Fibroblast of lung (primary cell): Measurements from ENCODE around the gene PRSS22. TPM values are rescaled to one million over a fixed set of nuclear protein-coding genes. Genes with fewer than 3 reads are reported as not detected.

ENCODE experiments used
- DNase-seq, 2 donors: peaks; one replicate each; pipeline versions ENCODE4 v3.0.0 to v3.0.0-alpha.2; 2010; ENCODE audit warnings: low read depth in 2 of 2
- H2AFZ ChIP-seq: 2 replicates; pipeline ENCODE4 v1.5.1; 2012; ENCODE audit warnings: low read length, control low read depth, inconsistent platforms
- H3K27ac ChIP-seq: 2 replicates; pipeline ENCODE4 v1.5.1; 2011; ENCODE audit warnings: low read length, control low read depth; ENCODE audit not compliant: insufficient read depth
- H3K27me3 ChIP-seq: 2 replicates; pipeline ENCODE4 v1.5.1; 2011; ENCODE audit warnings: mild to moderate bottlenecking, low read length; ENCODE audit not compliant: control insufficient read depth, insufficient read depth
- H3K36me3 ChIP-seq: 2 replicates; pipeline ENCODE4 v1.5.1; 2011; ENCODE audit warnings: low read length; ENCODE audit not compliant: control insufficient read depth, insufficient read depth
- H3K4me1 ChIP-seq: 2 replicates; pipeline ENCODE4 v1.5.1; 2011; ENCODE audit warnings: low read length; ENCODE audit not compliant: control insufficient read depth, insufficient read depth; ENCODE audit errors: extremely low read depth
- H3K4me2 ChIP-seq: 2 replicates; pipeline ENCODE4 v1.5.1; 2011; ENCODE audit warnings: low read length, control low read depth; ENCODE audit not compliant: insufficient read depth; ENCODE audit errors: extremely low read depth
- H3K4me3 ChIP-seq, 4 experiments: fragments of 200-600 bp in 1 of 4; sonication (generic) in 1 of 4; replicated peaks in 1 of 4; 2 replicates each; pipeline ENCODE4 v1.5.1; 2011 to 2016; ENCODE audit warnings: low read length in 4 of 4, low read depth in 3 of 4, mild to moderate bottlenecking in 3 of 4, control low read depth in 2 of 4, inconsistent platforms in 1 of 4, mixed read lengths in 1 of 4; ENCODE audit not compliant: insufficient read depth in 1 of 4; ENCODE audit errors: control extremely low read depth in 1 of 4
- H3K79me2 ChIP-seq: 2 replicates; pipeline ENCODE4 v1.5.1; 2012; ENCODE audit warnings: mild to moderate bottlenecking, low read length, inconsistent platforms; ENCODE audit not compliant: control insufficient read depth, insufficient read depth
- H3K9ac ChIP-seq: 2 replicates; pipeline ENCODE4 v1.5.1; 2011; ENCODE audit warnings: mild to moderate bottlenecking, low read length, control low read depth; ENCODE audit not compliant: insufficient read depth
- H3K9me3 ChIP-seq: 2 replicates; pipeline ENCODE4 v1.5.1; 2012; ENCODE audit warnings: low read depth, low read length; ENCODE audit not compliant: control insufficient read depth, insufficient read depth
- H4K20me1 ChIP-seq: 2 replicates; pipeline ENCODE4 v1.5.1; 2011; ENCODE audit warnings: low read length; ENCODE audit not compliant: control insufficient read depth, insufficient read depth; ENCODE audit errors: extremely low read depth
- EZH2 ChIP-seq: IDR thresholded peaks from 2 replicates; pipeline ENCODE4 v1.5.1; 2012; ENCODE audit warnings: low read length, control low read depth, mild to moderate bottlenecking; ENCODE audit errors: missing control alignments
- polyA plus RNA-seq, 2 donors: library from polyadenylated mRNA; depleted of rRNA in 1 of 2; stranded (reverse) in 1 of 2; unstranded in 1 of 2; fragments of >200 nt; gene quantifications; 2 replicates each; pipeline ENCODE4 v1.2.1, GENCODE V29; 2011 to 2012; ENCODE audit warnings: missing spikeins in 1 of 2
- total RNA-seq: library from RNA; depleted of rRNA; stranded (reverse); fragments of >200 nt; gene quantifications from 2 replicates; pipeline ENCODE4 v1.2.1, GENCODE V29; 2014
- TF ChIP-seq, protein P1 (sequence below), 2 donors: IDR thresholded peaks in 1 of 2; conservative IDR thresholded peaks in 1 of 2; 1 replicate in 1 of 2; 2 replicates in 1 of 2; pipeline ENCODE4 v1.5.1; 2011 to 2012; ENCODE audit warnings: low read length in 2 of 2, control low read depth in 1 of 2, inconsistent platforms in 1 of 2, low read depth in 1 of 2, mild to moderate bottlenecking in 1 of 2

Gene PRSS22
- total and polyA plus RNA-seq, 2 donors (not counting 1 experiment from before 2014, with no cell fraction given) = 0.17 TPM; not detected in 1

DNA sequence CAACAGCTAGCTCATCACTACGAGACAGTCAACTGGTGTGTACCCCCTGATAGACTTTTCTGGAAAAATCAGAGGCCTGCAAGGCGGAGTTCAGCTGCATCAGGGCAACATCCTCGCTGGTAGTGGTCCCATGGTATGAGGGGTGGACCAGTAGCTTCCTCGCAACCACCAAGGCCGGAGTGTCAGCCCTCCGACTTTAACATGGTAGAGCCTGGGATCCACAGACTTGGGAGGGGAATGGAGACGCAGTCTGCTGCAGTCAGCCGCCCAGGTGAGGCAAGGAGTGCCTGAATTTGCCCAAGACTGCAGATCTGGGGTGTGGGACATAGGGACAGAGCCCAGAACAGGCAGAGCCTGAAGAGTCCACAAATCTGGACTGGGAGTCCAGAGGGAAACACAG, 14.4 kb downstream of the PRSS22 start:
- TF ChIP-seq, protein P1, sequence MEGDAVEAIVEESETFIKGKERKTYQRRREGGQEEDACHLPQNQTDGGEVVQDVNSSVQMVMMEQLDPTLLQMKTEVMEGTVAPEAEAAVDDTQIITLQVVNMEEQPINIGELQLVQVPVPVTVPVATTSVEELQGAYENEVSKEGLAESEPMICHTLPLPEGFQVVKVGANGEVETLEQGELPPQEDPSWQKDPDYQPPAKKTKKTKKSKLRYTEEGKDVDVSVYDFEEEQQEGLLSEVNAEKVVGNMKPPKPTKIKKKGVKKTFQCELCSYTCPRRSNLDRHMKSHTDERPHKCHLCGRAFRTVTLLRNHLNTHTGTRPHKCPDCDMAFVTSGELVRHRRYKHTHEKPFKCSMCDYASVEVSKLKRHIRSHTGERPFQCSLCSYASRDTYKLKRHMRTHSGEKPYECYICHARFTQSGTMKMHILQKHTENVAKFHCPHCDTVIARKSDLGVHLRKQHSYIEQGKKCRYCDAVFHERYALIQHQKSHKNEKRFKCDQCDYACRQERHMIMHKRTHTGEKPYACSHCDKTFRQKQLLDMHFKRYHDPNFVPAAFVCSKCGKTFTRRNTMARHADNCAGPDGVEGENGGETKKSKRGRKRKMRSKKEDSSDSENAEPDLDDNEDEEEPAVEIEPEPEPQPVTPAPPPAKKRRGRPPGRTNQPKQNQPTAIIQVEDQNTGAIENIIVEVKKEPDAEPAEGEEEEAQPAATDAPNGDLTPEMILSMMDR (conservative IDR thresholded peaks at IDR 0.05 in 1 of 2, IDR thresholded peaks at IDR 0.05 in 1 of 2; ENCODE audit: low read depth in 1 of 2, low read length in 2 of 2) = no peak
- no peak for TF ChIP-seq EZH2
- Histone ChIP-seq H3K9me3 (no peaks in the 10 kb centered on the region), H3K9ac (no peak overlapping the region), H3K4me1 (peaks cover 6% of the 10 kb centered on the region), H2AFZ (no peak overlapping the region), H3K4me2 (no peak overlapping the region), H3K27me3 (no peaks in the 10 kb centered on the region), H3K4me3 (no peak overlapping the region), H3K27ac (no peak overlapping the region), H4K20me1 (no peaks in the 10 kb centered on the region), H3K79me2 (no peaks in the 10 kb centered on the region), H3K36me3 (no peaks in the 10 kb centered on the region)
- no peak for DNase-seq

DNA sequence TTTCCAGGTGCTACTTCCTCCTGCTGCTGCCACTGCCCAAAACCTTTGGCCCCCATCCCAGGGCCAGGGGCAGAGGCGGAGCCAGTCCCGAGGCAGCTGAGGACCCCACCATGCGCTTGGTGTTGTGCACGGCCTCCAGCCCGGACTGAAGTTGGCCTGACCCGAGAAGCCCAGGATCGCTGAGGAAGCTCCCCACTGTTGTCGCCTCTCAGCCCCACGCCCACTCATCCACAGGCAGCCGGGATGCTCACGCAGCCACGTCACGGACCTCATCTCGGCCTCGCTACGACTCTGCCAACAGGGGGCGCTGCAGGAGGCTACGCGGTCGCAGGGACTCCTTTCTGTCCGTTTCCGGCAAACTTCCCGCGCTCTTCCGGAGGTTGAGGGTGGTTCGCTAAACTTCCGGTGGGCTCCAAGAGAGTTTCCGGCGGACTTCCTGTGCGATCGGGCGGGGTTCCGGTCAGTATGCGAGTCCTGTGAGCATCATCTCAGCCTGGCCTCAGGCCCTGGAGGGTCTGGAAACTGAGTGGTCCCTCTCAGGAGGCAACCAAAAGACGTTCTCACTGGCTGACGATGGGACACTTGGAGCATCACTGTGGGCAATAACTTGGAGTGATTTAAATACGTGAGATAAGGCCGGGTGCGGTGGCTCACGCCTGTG, 15.5 kb downstream of the PRSS22 start:
- H3K79me2 ChIP-seq = no peaks in the 10 kb centered on the region
- no peak overlapping the region for H3K9ac ChIP-seq
- H2AFZ ChIP-seq = peak overlapping the region; percentile 33
- no peaks in the 10 kb centered on the region for H4K20me1 ChIP-seq
- no peak for TF ChIP-seq EZH2
- TF ChIP-seq, protein P1 (conservative IDR thresholded peaks at IDR 0.05 in 1 of 2, IDR thresholded peaks at IDR 0.05 in 1 of 2; ENCODE audit: low read depth in 1 of 2, low read length in 2 of 2) = peak; percentile 41 to 45
- no peak overlapping the region for H3K4me2 ChIP-seq
- no peaks in the 10 kb centered on the region for H3K27me3 ChIP-seq
- no peak overlapping the region for H3K27ac ChIP-seq
- DNase-seq = peak; percentile 56 to 62
- peak overlapping the region in 1 of 4 experiments; percentile 7 for H3K4me3 ChIP-seq
- H3K36me3 ChIP-seq = no peaks in the 10 kb centered on the region
- H3K4me1 ChIP-seq = peaks cover 6% of the 10 kb centered on the region
- no peaks in the 10 kb centered on the region for H3K9me3 ChIP-seq

DNA sequence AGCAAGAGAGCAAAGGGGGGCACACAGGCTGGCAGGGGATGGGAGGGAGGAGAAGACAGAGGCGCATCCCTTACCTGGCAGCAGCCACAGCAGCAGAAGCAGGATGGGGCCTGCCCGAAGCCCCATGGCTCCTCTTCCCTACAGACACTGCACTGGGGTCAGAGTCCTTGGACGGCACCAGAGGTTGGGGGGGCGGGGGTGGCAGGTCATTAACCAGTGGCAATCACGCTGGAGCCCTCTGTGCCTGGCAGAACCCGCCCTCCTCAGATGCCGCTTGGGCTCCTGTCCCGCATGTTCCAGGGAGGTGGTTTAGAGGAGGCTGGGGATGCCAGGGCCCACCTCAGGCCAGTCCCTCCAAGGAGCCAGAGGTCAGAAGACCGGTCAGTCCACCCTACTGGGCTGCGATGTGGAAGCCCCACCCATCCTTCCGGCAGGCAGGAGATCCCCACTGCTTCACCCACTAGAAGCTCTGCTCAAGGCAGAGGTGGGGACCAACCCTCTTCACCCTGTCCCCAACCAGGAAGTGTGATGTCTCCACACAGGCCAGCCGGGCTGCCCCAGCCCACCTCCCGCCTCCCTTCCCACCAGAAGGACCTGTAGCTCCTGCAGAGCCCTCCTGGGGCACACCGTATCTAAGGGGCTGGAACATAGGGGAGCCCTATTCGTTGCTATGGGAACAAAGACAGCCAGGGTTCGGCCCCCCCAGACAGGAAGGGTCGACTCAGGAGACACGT, 16.2 kb downstream of the PRSS22 start:
- Histone ChIP-seq H3K27me3 (no peaks in the 10 kb centered on the region), H3K4me3 (no peak overlapping the region), H3K4me2 (no peak overlapping the region), H3K9ac (no peak overlapping the region), H3K36me3 (no peaks in the 10 kb centered on the region), H3K9me3 (no peaks in the 10 kb centered on the region), H2AFZ (no peak overlapping the region), H3K79me2 (no peaks in the 10 kb centered on the region), H3K4me1 (peaks cover 6% of the 10 kb centered on the region), H4K20me1 (no peaks in the 10 kb centered on the region), H3K27ac (no peak overlapping the region)
- DNase-seq = no peak
- TF ChIP-seq EZH2 = no peak
- TF ChIP-seq, protein P1 (conservative IDR thresholded peaks at IDR 0.05 in 1 of 2, IDR thresholded peaks at IDR 0.05 in 1 of 2; ENCODE audit: low read depth in 1 of 2, low read length in 2 of 2) = no peak
